HepG2 (cell line): ENCODE data around the gene BCL6. TPM values are rescaled to one million over a fixed set of nuclear protein-coding genes. Genes with fewer than 3 reads are reported as not detected.

Experiments
- NKX3-1 ChIP-seq: sonication (generic); formaldehyde crosslinking; IDR thresholded peaks from 2 replicates; pipeline ENCODE4 v1.5.0; 2020; ENCODE audit warnings: missing genetic modification reagents
- PCBP1 ChIP-seq: fragments of 200-400 bp; formaldehyde crosslinking; IDR thresholded peaks from 2 replicates; pipeline ENCODE4 v1.6.1; 2017; ENCODE audit warnings: mild to moderate bottlenecking, low read depth, low read length, borderline replicate concordance
- POGZ ChIP-seq: sonication (generic); formaldehyde crosslinking; IDR thresholded peaks from 2 replicates; pipeline ENCODE4 v1.4.0; 2020; ENCODE audit warnings: mild to moderate bottlenecking, missing genetic modification reagents
- RXRB ChIP-seq: IDR thresholded peaks from 2 replicates; pipeline ENCODE4 v1.6.1; 2016; ENCODE audit warnings: borderline replicate concordance, missing genetic modification reagents, missing compliant biosample characterization
- SOX13 ChIP-seq, 3 experiments: fragments of 450-650 bp in 1 of 3; sonication (generic) in 1 of 3; formaldehyde crosslinking in 1 of 3; IDR thresholded peaks in 2 of 3; conservative IDR thresholded peaks in 1 of 3; 2 replicates each; pipeline versions ENCODE4 v1.5.0 to v1.6.1; 2016 to 2020; ENCODE audit warnings: antibody characterized with exemption in 1 of 3, mild to moderate bottlenecking in 1 of 3, missing compliant biosample characterization in 1 of 3, missing genetic modification reagents in 1 of 3, moderate library complexity in 1 of 3
- ZFP62 ChIP-seq: sonication (generic); formaldehyde crosslinking; IDR thresholded peaks from 2 replicates; pipeline ENCODE4 v1.4.0; 2020; ENCODE audit warnings: missing genetic modification reagents
- ZNF382 ChIP-seq: sonication (generic); formaldehyde crosslinking; IDR thresholded peaks from 2 replicates; pipeline ENCODE4 v1.5.0; 2020; ENCODE audit warnings: missing genetic modification reagents, mild to moderate bottlenecking, borderline replicate concordance
- ZNF569 ChIP-seq: sonication (generic); formaldehyde crosslinking; IDR thresholded peaks from 2 replicates; pipeline ENCODE4 v1.5.0; 2020; ENCODE audit warnings: mild to moderate bottlenecking, missing genetic modification reagents, moderate library complexity, borderline replicate concordance
- ZNF83 ChIP-seq: sonication (generic); formaldehyde crosslinking; IDR thresholded peaks from 2 replicates; pipeline ENCODE4 v1.4.0; 2020; ENCODE audit warnings: missing genetic modification reagents, mild to moderate bottlenecking, borderline replicate concordance
- polyA plus RNA-seq, 8 experiments: library from polyadenylated mRNA; depleted of rRNA in 3 of 8; stranded (reverse) in 7 of 8; unstranded in 1 of 8; fragments of >200 nt; fragmentation: Illumina TruSeq in 4 of 8; extraction: Trizol in 4 of 8; gene quantifications; 2 replicates each; pipeline versions ENCODE4 v1.2.1 to v1.2.3, GENCODE V29; 2011 to 2016; ENCODE audit warnings: low read depth in 4 of 8, missing spikeins in 1 of 8, mixed read lengths in 1 of 8; ENCODE audit not compliant: insufficient read depth in 1 of 8
- total RNA-seq, 5 experiments: library from RNA; depleted of rRNA; stranded (reverse); fragments of >200 nt; fragmentation: Illumina TruSeq; extraction: Trizol; gene quantifications; 2 replicates each; pipeline ENCODE4 v1.2.3, GENCODE V29; 2016; ENCODE audit warnings: low read depth in 1 of 5
- TF ChIP-seq, protein P1 (sequence below): sonication (generic); formaldehyde crosslinking; IDR thresholded peaks from 2 replicates; pipeline ENCODE4 v1.5.0; 2020; ENCODE audit warnings: mild to moderate bottlenecking, missing genetic modification reagents, borderline replicate concordance
- TF ChIP-seq, protein P2 (sequence below): sonication (generic); formaldehyde crosslinking; IDR thresholded peaks from 2 replicates; pipeline ENCODE4 v1.5.1; 2020; ENCODE audit warnings: mild to moderate bottlenecking, moderate library complexity, missing genetic modification reagents
- TF ChIP-seq, protein P3 (sequence below): sonication (generic); formaldehyde crosslinking; IDR thresholded peaks from 2 replicates; pipeline ENCODE4 v1.4.0; 2020; ENCODE audit warnings: missing genetic modification reagents
- TF ChIP-seq, protein P4 (sequence below), 2 experiments: sonication (generic) in 1 of 2; formaldehyde crosslinking in 1 of 2; IDR thresholded peaks; 2 replicates each; pipeline versions ENCODE4 v1.6.1 to v1.9.0; 2014 to 2022; ENCODE audit warnings: antibody characterized with exemption in 1 of 2, borderline replicate concordance in 1 of 2, inconsistent platforms in 1 of 2, low read depth in 1 of 2, missing genetic modification reagents in 1 of 2

The BCL6 gene
- total and polyA plus RNA-seq, 2 of the 13 experiments (the other 11 are each of a cell fraction or from before 2014, with no cell fraction given), result 21.2 to 53.7 TPM

DNA sequence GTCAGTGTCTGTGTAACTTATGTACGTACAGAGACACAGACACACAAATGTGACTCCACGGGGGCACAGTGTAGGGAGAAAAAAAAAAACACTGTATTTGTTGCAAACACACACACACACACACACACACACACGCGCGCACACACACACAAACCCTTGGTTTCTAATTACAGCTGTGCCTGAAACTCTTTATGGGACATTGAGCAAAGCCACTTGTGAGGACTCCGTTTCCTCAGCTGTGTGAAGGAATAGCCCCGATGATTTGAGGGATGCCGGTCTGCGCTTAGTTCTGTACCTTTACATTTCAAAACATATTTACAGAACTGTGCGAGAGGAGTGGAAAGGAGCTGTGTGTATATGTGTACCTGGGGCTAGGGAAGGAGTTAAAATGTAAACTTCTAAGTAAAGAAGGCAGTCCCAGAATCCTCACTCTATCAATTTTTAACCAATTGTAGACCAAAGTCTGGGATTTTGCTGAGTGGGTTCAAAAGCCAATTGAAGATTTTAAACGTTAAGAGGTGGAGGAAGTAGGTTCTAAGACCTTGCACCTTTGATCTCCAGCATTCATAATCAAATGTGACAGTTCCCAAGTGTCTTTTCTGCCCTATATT, 5.3 kb upstream of the BCL6 start (continued):
- TF ChIP-seq ZNF83 (CRISPR knock-in tag) (no peak), SOX13 (IDR thresholded peaks at IDR 0.05) (peak; percentile 28; the same call in 1 of the 2 replicates), SOX13 (CRISPR knock-in tag; conservative IDR thresholded peaks at IDR 0.05 in 1 of 2, IDR thresholded peaks at IDR 0.05 in 1 of 2) (peak in 1 of 2 experiments; percentile 57; a peak in 1 of 4 replicates), ZNF382 (CRISPR knock-in tag) (no peak), RXRB (CRISPR knock-in tag) (peak; percentile 62), POGZ (CRISPR knock-in tag) (peak; percentile 60; the same call in 1 of the 2 replicates), PCBP1 (no peak), ZFP62 (CRISPR knock-in tag) (no peak), NKX3-1 (CRISPR knock-in tag) (peak; percentile 18), ZNF569 (CRISPR knock-in tag) (no peak)
- TF ChIP-seq, protein P1, sequence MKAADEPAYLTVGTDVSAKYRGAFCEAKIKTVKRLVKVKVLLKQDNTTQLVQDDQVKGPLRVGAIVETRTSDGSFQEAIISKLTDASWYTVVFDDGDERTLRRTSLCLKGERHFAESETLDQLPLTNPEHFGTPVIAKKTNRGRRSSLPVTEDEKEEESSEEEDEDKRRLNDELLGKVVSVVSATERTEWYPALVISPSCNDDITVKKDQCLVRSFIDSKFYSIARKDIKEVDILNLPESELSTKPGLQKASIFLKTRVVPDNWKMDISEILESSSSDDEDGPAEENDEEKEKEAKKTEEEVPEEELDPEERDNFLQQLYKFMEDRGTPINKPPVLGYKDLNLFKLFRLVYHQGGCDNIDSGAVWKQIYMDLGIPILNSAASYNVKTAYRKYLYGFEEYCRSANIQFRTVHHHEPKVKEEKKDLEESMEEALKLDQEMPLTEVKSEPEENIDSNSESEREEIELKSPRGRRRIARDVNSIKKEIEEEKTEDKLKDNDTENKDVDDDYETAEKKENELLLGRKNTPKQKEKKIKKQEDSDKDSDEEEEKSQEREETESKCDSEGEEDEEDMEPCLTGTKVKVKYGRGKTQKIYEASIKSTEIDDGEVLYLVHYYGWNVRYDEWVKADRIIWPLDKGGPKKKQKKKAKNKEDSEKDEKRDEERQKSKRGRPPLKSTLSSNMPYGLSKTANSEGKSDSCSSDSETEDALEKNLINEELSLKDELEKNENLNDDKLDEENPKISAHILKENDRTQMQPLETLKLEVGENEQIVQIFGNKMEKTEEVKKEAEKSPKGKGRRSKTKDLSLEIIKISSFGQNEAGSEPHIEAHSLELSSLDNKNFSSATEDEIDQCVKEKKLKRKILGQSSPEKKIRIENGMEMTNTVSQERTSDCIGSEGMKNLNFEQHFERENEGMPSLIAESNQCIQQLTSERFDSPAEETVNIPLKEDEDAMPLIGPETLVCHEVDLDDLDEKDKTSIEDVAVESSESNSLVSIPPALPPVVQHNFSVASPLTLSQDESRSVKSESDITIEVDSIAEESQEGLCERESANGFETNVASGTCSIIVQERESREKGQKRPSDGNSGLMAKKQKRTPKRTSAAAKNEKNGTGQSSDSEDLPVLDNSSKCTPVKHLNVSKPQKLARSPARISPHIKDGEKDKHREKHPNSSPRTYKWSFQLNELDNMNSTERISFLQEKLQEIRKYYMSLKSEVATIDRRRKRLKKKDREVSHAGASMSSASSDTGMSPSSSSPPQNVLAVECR, result peak; percentile 56; the same call in 1 of the 2 replicates
- TF ChIP-seq, protein P2, sequence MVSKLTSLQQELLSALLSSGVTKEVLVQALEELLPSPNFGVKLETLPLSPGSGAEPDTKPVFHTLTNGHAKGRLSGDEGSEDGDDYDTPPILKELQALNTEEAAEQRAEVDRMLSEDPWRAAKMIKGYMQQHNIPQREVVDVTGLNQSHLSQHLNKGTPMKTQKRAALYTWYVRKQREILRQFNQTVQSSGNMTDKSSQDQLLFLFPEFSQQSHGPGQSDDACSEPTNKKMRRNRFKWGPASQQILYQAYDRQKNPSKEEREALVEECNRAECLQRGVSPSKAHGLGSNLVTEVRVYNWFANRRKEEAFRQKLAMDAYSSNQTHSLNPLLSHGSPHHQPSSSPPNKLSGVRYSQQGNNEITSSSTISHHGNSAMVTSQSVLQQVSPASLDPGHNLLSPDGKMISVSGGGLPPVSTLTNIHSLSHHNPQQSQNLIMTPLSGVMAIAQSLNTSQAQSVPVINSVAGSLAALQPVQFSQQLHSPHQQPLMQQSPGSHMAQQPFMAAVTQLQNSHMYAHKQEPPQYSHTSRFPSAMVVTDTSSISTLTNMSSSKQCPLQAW, result peak; percentile 89
- TF ChIP-seq, protein P3, sequence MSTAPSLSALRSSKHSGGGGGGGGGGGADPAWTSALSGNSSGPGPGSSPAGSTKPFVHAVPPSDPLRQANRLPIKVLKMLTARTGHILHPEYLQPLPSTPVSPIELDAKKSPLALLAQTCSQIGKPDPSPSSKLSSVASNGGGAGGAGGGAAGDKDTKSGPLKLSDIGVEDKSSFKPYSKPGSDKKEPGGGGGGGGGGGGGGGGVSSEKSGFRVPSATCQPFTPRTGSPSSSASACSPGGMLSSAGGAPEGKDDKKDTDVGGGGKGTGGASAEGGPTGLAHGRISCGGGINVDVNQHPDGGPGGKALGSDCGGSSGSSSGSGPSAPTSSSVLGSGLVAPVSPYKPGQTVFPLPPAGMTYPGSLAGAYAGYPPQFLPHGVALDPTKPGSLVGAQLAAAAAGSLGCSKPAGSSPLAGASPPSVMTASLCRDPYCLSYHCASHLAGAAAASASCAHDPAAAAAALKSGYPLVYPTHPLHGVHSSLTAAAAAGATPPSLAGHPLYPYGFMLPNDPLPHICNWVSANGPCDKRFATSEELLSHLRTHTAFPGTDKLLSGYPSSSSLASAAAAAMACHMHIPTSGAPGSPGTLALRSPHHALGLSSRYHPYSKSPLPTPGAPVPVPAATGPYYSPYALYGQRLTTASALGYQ, result peak; percentile 71; the same call in 1 of the 2 replicates
- TF ChIP-seq, protein P4, sequence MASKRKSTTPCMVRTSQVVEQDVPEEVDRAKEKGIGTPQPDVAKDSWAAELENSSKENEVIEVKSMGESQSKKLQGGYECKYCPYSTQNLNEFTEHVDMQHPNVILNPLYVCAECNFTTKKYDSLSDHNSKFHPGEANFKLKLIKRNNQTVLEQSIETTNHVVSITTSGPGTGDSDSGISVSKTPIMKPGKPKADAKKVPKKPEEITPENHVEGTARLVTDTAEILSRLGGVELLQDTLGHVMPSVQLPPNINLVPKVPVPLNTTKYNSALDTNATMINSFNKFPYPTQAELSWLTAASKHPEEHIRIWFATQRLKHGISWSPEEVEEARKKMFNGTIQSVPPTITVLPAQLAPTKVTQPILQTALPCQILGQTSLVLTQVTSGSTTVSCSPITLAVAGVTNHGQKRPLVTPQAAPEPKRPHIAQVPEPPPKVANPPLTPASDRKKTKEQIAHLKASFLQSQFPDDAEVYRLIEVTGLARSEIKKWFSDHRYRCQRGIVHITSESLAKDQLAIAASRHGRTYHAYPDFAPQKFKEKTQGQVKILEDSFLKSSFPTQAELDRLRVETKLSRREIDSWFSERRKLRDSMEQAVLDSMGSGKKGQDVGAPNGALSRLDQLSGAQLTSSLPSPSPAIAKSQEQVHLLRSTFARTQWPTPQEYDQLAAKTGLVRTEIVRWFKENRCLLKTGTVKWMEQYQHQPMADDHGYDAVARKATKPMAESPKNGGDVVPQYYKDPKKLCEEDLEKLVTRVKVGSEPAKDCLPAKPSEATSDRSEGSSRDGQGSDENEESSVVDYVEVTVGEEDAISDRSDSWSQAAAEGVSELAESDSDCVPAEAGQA (IDR thresholded peaks at IDR 0.05; ENCODE audit: low read depth), result no peak
- TF ChIP-seq, protein P4 (CRISPR knock-in tag; IDR thresholded peaks at IDR 0.05; ENCODE audit: borderline replicate concordance), result no peak
